HS-5 (cell line): ENCODE data around the gene ZSWIM7.

Experiments
- DNase-seq: peaks from one replicate; pipeline ENCODE4 v3.0.0-alpha.2; 2012; ENCODE audit warnings: low read depth

ZSWIM7 gene

GRCh38 chr17:15931394-15931793, 68.1 kb downstream of the ZSWIM7 start:
- DNase-seq: no peak

- no peak for DNase-seq
Measured at GRCh38 chr17:15930426-15930825, 69.1 kb downstream of the ZSWIM7 start.

GRCh38 chr17:15929941-15930340, 69.6 kb downstream of the ZSWIM7 start:
- no peak for DNase-seq

GRCh38 chr17:15928286-15928785, 71.2 kb downstream of the ZSWIM7 start:
- DNase-seq: no peak
